Breast epithelium (tissue), 4 donors: ENCODE measurements around the gene CEP112. TPM values are rescaled to one million over a fixed set of nuclear protein-coding genes. Genes with fewer than 3 reads are reported as not detected.

Experiments used
- DNase-seq, 2 donors: peaks; one replicate each; pipeline ENCODE4 v3.0.0-alpha.2; 2019; ENCODE audit warnings: low spot score in 2 of 2
- H3K27ac ChIP-seq, 2 donors: fragments of 200-600 bp; sonication (generic) in 1 of 2; one replicate each; pipeline ENCODE4 v1.5.1; 2016 to 2019; ENCODE audit warnings: mild to moderate bottlenecking in 1 of 2
- H3K27me3 ChIP-seq, 2 donors: fragments of 200-600 bp; sonication (generic) in 1 of 2; one replicate each; pipeline versions ENCODE4 v1.5.1 to v1.6.0; 2017 to 2019; ENCODE audit warnings: control low read depth in 1 of 2, mild to moderate bottlenecking in 1 of 2
- H3K36me3 ChIP-seq: fragments of 200-600 bp; one replicate; pipeline ENCODE4 v1.5.1; 2019
- H3K4me1 ChIP-seq, 2 donors: fragments of 200-600 bp; sonication (generic); one replicate each; pipeline ENCODE4 v1.5.1; 2016 to 2019; ENCODE audit warnings: control low read depth in 1 of 2
- H3K4me3 ChIP-seq, 3 donors: fragments of 200-600 bp; sonication (generic); 1 replicate in 2 of 3; 2 replicates in 1 of 3; pipeline ENCODE4 v1.5.1; 2016 to 2019; ENCODE audit warnings: mild to moderate bottlenecking in 3 of 3, moderate library complexity in 2 of 3
- H3K9me3 ChIP-seq, 2 donors: fragments of 200-600 bp; sonication (generic) in 1 of 2; one replicate each; pipeline ENCODE4 v1.5.1; 2016 to 2019; ENCODE audit warnings: control low read depth in 1 of 2
- POLR2A ChIP-seq: fragments of 450-650 bp; IDR thresholded peaks from one replicate; pipeline ENCODE4 v1.6.1; 2016; ENCODE audit warnings: antibody characterized with exemption, mild to moderate bottlenecking, moderate library complexity
- POLR2AphosphoS5 ChIP-seq, 3 donors: sonication (generic); formaldehyde crosslinking; IDR thresholded peaks; one replicate each; pipeline ENCODE4 v1.6.1; 2017; ENCODE audit warnings: antibody characterized with exemption in 3 of 3
- intact Hi-C: fragments of 100-400 bp; cut with DNase I; formaldehyde crosslinking; loops from one replicate; pipeline ENCODE4 v1.15.1; 2023; ENCODE audit warnings: low total_unique reads
- total RNA-seq, 3 donors: library from RNA; depleted of rRNA; stranded (reverse); fragments of >200 nt; gene quantifications; one replicate each; pipeline ENCODE4 v1.1.0, GENCODE V29; 2016
- TF ChIP-seq, protein P1 (sequence below), 3 donors: fragments of 450-650 bp; IDR thresholded peaks; one replicate each; pipeline ENCODE4 v1.5.1; 2016 to 2017; ENCODE audit warnings: antibody characterized with exemption in 3 of 3, mild to moderate bottlenecking in 3 of 3, moderate library complexity in 3 of 3

The CEP112 gene
- total RNA-seq, 3 donors from 2014 or later = 12.9 to 27.2 (median 18.0) TPM

DNA sequence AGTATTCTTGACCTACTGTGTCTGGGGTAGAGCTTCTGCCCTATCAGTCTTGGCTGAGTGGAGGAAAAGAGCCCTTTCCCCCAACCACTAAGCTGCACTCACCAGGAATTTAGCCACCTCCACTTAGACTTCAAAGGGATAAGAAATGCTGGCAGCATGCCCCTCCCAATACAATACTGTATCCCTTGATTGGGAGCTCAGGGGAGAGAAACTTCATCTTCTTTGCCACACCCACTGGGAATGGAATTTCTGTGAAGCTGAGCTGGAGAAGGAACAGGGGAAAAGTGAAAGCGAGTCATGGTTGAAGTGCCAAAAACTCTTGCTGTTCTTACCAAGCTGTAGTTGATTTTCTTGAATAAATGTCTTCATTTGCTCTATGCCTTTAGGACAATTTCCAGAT is 68.8 kb downstream of the CEP112 start:
- H3K4me1 ChIP-seq = no peaks in the 10 kb centered on the region
- H3K36me3 ChIP-seq = no peaks in the 10 kb centered on the region
- no peak for DNase-seq
- no peak overlapping the region for H3K27ac ChIP-seq
- TF ChIP-seq POLR2AphosphoS5 (IDR thresholded peaks at IDR 0.05) = no peak
- TF ChIP-seq, protein P1, sequence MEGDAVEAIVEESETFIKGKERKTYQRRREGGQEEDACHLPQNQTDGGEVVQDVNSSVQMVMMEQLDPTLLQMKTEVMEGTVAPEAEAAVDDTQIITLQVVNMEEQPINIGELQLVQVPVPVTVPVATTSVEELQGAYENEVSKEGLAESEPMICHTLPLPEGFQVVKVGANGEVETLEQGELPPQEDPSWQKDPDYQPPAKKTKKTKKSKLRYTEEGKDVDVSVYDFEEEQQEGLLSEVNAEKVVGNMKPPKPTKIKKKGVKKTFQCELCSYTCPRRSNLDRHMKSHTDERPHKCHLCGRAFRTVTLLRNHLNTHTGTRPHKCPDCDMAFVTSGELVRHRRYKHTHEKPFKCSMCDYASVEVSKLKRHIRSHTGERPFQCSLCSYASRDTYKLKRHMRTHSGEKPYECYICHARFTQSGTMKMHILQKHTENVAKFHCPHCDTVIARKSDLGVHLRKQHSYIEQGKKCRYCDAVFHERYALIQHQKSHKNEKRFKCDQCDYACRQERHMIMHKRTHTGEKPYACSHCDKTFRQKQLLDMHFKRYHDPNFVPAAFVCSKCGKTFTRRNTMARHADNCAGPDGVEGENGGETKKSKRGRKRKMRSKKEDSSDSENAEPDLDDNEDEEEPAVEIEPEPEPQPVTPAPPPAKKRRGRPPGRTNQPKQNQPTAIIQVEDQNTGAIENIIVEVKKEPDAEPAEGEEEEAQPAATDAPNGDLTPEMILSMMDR (IDR thresholded peaks at IDR 0.05) = no peak
- TF ChIP-seq POLR2A = no peak
- intact Hi-C loops = no loop called here
- H3K9me3 ChIP-seq = peaks cover 0 to 8% of the 10 kb centered on the region in 2 donors
- H3K4me3 ChIP-seq = no peak overlapping the region
- no peaks in the 10 kb centered on the region for H3K27me3 ChIP-seq

- DNase-seq = no peak
- Histone ChIP-seq H3K27ac (no peak overlapping the region), H3K4me3 (no peak overlapping the region), H3K27me3 (no peaks in the 10 kb centered on the region), H3K36me3 (no peaks in the 10 kb centered on the region), H3K9me3 (peaks cover 0 to 4% of the 10 kb centered on the region in 2 donors), H3K4me1 (no peaks in the 10 kb centered on the region)
- intact Hi-C loops = no loop called here
- TF ChIP-seq POLR2A (no peak), POLR2AphosphoS5 (IDR thresholded peaks at IDR 0.05) (no peak)
- TF ChIP-seq, protein P1 (IDR thresholded peaks at IDR 0.05) = no peak
Measured at GRCh38 chr17:66115246-66115645, 76.7 kb downstream of the CEP112 start.

GRCh38 chr17:66114609-66115008 is 77.3 kb downstream of the CEP112 start:
- Histone ChIP-seq H3K27me3 (no peaks in the 10 kb centered on the region), H3K27ac (no peak overlapping the region), H3K36me3 (no peaks in the 10 kb centered on the region), H3K9me3 (no peaks in the 10 kb centered on the region), H3K4me3 (no peak overlapping the region), H3K4me1 (no peaks in the 10 kb centered on the region)
- no peak for DNase-seq
- intact Hi-C loops = no loop called here
- no peak for TF ChIP-seq POLR2AphosphoS5 (IDR thresholded peaks at IDR 0.05)
- TF ChIP-seq POLR2A = no peak
- TF ChIP-seq, protein P1 (IDR thresholded peaks at IDR 0.05) = no peak

DNA sequence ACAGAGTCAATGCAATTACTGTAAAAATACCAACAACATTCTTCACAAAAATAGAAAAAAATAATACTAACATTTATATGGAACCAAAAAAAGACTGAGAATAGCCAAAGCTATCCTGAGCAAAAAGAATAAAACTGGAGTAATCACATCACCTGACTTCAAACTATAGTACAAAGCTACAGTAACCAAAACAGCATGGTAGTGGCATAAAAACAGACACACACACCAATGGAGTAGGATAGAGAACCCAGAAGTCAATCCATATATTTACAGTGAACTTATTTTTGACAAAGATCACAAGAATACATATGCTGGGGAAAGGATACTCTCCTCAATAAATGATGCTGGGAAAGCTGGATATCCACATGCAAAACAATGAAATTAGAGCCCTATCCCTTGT is 84.2 kb downstream of the CEP112 start:
- intact Hi-C loops = no loop called here
- no peak for DNase-seq
- Histone ChIP-seq H3K9me3 (peaks cover 8 to 11% of the 10 kb centered on the region in 2 donors), H3K4me3 (no peak overlapping the region), H3K27me3 (no peaks in the 10 kb centered on the region), H3K27ac (no peak overlapping the region), H3K36me3 (no peaks in the 10 kb centered on the region), H3K4me1 (no peaks in the 10 kb centered on the region)
- TF ChIP-seq, protein P1 (IDR thresholded peaks at IDR 0.05) = no peak
- TF ChIP-seq POLR2AphosphoS5 (IDR thresholded peaks at IDR 0.05) = no peak
- TF ChIP-seq POLR2A = no peak

GRCh38 chr17:66098040-66098439 is 93.9 kb downstream of the CEP112 start:
- no peaks in the 10 kb centered on the region for H3K4me1 ChIP-seq
- no peaks in the 10 kb centered on the region for H3K27me3 ChIP-seq
- intact Hi-C loops = no loop called here
- no peaks in the 10 kb centered on the region for H3K9me3 ChIP-seq
- no peak for DNase-seq
- no peak overlapping the region for H3K4me3 ChIP-seq
- TF ChIP-seq POLR2AphosphoS5 (IDR thresholded peaks at IDR 0.05) (no peak), POLR2A (no peak)
- TF ChIP-seq, protein P1 (IDR thresholded peaks at IDR 0.05) = no peak
- H3K27ac ChIP-seq = no peak overlapping the region
- H3K36me3 ChIP-seq = no peaks in the 10 kb centered on the region
